Fibroblast of villous mesenchyme (primary cell): ENCODE results near the gene FAT1. TPM values are rescaled to one million over a fixed set of nuclear protein-coding genes. Genes with fewer than 3 reads are reported as not detected.

Experiments used
- DNase-seq: peaks from one replicate; pipeline ENCODE4 v3.0.0-alpha.2; 2010; ENCODE audit warnings: low read depth
- H3K4me3 ChIP-seq: 2 replicates; pipeline ENCODE4 v1.5.1; 2011; ENCODE audit warnings: low read depth, mild to moderate bottlenecking, low read length
- CTCF ChIP-seq: IDR thresholded peaks from 2 replicates; pipeline ENCODE4 v1.5.1; 2012; ENCODE audit warnings: low read depth, mild to moderate bottlenecking, low read length; ENCODE audit not compliant: insufficient read depth
- total RNA-seq: library from RNA; depleted of rRNA; stranded (reverse); fragments of >200 nt; gene quantifications from 2 replicates; pipeline ENCODE4 v1.2.3, GENCODE V29; 2012

The FAT1 gene
- total RNA-seq, 1 donor = 454 TPM

- DNase-seq = no peak
- H3K4me3 ChIP-seq = no peak overlapping the region
- TF ChIP-seq CTCF = no peak
These were observed 132.0 kb downstream of the FAT1 start for GRCh38 chr4:186591651-186592050.

- DNase-seq = no peak
- no peak overlapping the region for H3K4me3 ChIP-seq
- no peak for TF ChIP-seq CTCF
These were observed 135.2 kb downstream of the FAT1 start for GRCh38 chr4:186588503-186588902.

- TF ChIP-seq CTCF = peak; percentile 85
- peak; percentile 71 for DNase-seq
- no peak overlapping the region for H3K4me3 ChIP-seq
These were observed 136.1 kb downstream of the FAT1 start for GRCh38 chr4:186587416-186588018.

GRCh38 chr4:186586205-186586604 is 137.5 kb downstream of the FAT1 start:
- DNase-seq = no peak
- no peak overlapping the region for H3K4me3 ChIP-seq
- no peak for TF ChIP-seq CTCF

- no peak overlapping the region for H3K4me3 ChIP-seq
- no peak for TF ChIP-seq CTCF
- DNase-seq = peak; percentile 66
These were observed 138.7 kb downstream of the FAT1 start for GRCh38 chr4:186584912-186585311.

GRCh38 chr4:186581421-186581820 is 142.2 kb downstream of the FAT1 start:
- no peak overlapping the region for H3K4me3 ChIP-seq
- no peak for TF ChIP-seq CTCF
- no peak for DNase-seq

GRCh38 chr4:186580669-186581068 is 143.0 kb downstream of the FAT1 start:
- no peak overlapping the region for H3K4me3 ChIP-seq
- no peak for TF ChIP-seq CTCF
- no peak for DNase-seq
